ENCODE measurements around the gene UPF2. TPM values are rescaled to one million over a fixed set of nuclear protein-coding genes. Genes with fewer than 3 reads are reported as not detected.

The UPF2 gene
- total RNA-seq, 1 donor from 2014 or later = 11.3 TPM

DNA sequence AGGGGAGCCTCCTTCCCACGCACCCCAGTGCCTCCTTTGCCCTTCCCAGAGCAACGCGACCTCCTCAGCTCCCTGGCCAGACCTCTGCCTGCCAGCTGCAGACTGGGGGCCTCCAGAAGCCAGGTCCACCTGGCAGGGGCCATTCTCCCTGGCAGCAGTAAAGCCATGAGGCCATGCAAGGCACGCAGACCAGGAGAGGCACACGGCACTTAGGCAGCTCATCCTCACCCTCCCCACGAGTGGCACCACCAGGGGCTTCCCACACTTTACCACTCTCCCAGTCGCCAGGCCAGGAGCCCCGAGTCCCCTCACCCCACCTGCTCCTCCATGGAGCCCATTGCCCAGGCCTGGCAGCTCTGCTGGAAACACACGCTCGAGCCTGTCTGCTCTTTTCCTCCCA lies 134.1 kb downstream of the UPF2 start:
- DNase-seq (ENCODE audit: low read depth) = no peak
- H3K4me3 ChIP-seq (ENCODE audit: low read depth, low read length) = no peak overlapping the region
- TF ChIP-seq, protein P1, sequence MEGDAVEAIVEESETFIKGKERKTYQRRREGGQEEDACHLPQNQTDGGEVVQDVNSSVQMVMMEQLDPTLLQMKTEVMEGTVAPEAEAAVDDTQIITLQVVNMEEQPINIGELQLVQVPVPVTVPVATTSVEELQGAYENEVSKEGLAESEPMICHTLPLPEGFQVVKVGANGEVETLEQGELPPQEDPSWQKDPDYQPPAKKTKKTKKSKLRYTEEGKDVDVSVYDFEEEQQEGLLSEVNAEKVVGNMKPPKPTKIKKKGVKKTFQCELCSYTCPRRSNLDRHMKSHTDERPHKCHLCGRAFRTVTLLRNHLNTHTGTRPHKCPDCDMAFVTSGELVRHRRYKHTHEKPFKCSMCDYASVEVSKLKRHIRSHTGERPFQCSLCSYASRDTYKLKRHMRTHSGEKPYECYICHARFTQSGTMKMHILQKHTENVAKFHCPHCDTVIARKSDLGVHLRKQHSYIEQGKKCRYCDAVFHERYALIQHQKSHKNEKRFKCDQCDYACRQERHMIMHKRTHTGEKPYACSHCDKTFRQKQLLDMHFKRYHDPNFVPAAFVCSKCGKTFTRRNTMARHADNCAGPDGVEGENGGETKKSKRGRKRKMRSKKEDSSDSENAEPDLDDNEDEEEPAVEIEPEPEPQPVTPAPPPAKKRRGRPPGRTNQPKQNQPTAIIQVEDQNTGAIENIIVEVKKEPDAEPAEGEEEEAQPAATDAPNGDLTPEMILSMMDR (conservative IDR thresholded peaks at IDR 0.05; ENCODE audit: low read depth, low read length) = no peak

DNA sequence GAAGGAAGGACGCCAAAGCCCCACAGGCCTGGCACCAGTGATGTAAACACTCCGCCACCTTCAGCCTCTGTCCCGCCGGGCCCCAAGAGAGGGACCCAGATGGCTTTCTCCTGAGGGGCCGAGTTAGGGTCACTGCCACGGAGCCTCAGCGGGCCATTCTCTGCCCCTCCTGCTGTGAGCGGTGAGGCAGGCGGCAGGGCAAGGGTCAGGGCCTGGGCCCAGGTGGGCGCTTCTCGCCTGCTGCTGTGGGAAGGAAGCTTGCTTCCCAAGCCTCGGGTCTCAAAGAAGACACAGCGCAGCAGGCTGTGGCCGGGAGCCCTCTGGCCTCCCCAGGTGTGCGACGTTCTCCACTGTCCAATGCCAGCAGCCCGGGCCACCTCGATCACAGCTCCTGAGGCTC lies 134.7 kb downstream of the UPF2 start:
- DNase-seq (ENCODE audit: low read depth) = no peak
- H3K4me3 ChIP-seq (ENCODE audit: low read depth, low read length) = no peak overlapping the region

GRCh38 chr10:11906714-11907113 lies 135.9 kb downstream of the UPF2 start:
- no peak for DNase-seq (ENCODE audit: low read depth)
- no peak overlapping the region for H3K4me3 ChIP-seq (ENCODE audit: low read depth, low read length)
- TF ChIP-seq, protein P1 (conservative IDR thresholded peaks at IDR 0.05; ENCODE audit: low read depth, low read length) = no peak

More for the DNA sequence above, 134.7 kb downstream of the UPF2 start:
- TF ChIP-seq, protein P1 (conservative IDR thresholded peaks at IDR 0.05; ENCODE audit: low read depth, low read length) = no peak

- TF ChIP-seq, protein P1 (conservative IDR thresholded peaks at IDR 0.05; ENCODE audit: low read depth, low read length) = no peak
- no peak for DNase-seq (ENCODE audit: low read depth)
- no peak overlapping the region for H3K4me3 ChIP-seq (ENCODE audit: low read depth, low read length)
Measured at GRCh38 chr10:11902646-11903045, 140.0 kb downstream of the UPF2 start.

- DNase-seq (ENCODE audit: low read depth) = no peak
Measured at GRCh38 chr10:11901833-11902475, 140.7 kb downstream of the UPF2 start.

GRCh38 chr10:11901454-11901832 lies 141.2 kb downstream of the UPF2 start:
- no peak for DNase-seq (ENCODE audit: low read depth)
- TF ChIP-seq, protein P1 (conservative IDR thresholded peaks at IDR 0.05; ENCODE audit: low read depth, low read length) = no peak
- H3K4me3 ChIP-seq (ENCODE audit: low read depth, low read length) = no peak overlapping the region

More at GRCh38 chr10:11901833-11902475, 140.7 kb downstream of the UPF2 start:
- H3K4me3 ChIP-seq (ENCODE audit: low read depth, low read length) = no peak overlapping the region
- TF ChIP-seq, protein P1 (conservative IDR thresholded peaks at IDR 0.05; ENCODE audit: low read depth, low read length) = no peak

DNA sequence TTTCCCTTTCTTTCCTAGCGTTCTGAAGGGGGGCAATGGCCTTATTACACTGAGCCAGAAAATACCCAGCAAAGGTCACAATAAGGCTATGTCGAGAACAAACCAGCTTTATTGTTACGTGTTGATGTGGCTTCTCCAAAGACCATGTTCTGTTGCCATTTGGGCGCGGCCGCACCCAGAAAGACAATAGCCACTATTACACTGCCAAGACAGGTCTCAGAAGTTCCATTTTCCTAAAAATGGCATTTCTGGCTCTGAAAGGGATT lies 141.6 kb downstream of the UPF2 start:
- no peak overlapping the region for H3K4me3 ChIP-seq (ENCODE audit: low read depth, low read length)
- DNase-seq (ENCODE audit: low read depth) = no peak
- TF ChIP-seq, protein P1 (conservative IDR thresholded peaks at IDR 0.05; ENCODE audit: low read depth, low read length) = no peak

Data from epithelial cell of proximal tubule (primary cell).